GM23248 (cell line): ENCODE data around the gene XYLB.

ENCODE experiments used
- EZH2 ChIP-seq: fragments of 200-600 bp; sonication (generic); IDR thresholded peaks from 2 replicates; pipeline ENCODE4 v1.6.1; 2018; ENCODE audit warnings: antibody characterized with exemption, mild to moderate bottlenecking; ENCODE audit not compliant: insufficient read depth, poor library complexity, severe bottlenecking
- EZH2phosphoT487 ChIP-seq: fragments of 200-600 bp; sonication (generic); IDR thresholded peaks from 2 replicates; pipeline ENCODE4 v1.6.1; 2018; ENCODE audit warnings: antibody characterized with exemption, moderate library complexity, mild to moderate bottlenecking, low read depth; ENCODE audit not compliant: insufficient read depth

DNA sequence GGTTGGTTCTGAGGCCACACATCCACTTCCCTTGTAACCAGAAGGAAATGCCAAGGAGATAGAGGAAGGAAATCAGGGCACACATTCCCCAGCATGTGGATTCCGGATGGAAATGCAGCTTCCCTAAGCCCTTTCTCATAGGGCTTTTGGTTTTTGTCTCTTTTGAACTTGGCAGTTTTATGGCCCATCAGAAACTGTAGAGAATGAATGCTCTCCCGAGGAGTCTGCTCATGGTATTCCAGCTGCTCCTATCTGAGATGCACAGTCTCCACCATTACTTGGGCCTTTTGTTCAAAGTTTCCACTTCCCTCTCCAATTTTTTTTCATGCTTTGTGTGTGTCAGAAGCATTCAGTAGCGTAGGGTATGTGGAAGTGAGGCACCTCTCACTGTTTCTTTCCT, 21.2 kb downstream of the XYLB start:
- TF ChIP-seq EZH2phosphoT487 (no peak), EZH2 (no peak)
